PC-9 (cell line): ENCODE measurements around the gene DIPK2A. TPM values are rescaled to one million over a fixed set of nuclear protein-coding genes. Genes with fewer than 3 reads are reported as not detected.

Source experiments
- BruUV-seq: library from RNA; stranded (reverse); fragments of 400-500 nt; replicated peaks from 2 replicates; lab custom pipeline; 2021; lab: Mats Ljungman, UMichigan
- CTCF ChIA-PET: fragments of 300-600 bp; sonication (Branson Sonifier 250); formaldehyde crosslinking; loops from one replicate; lab custom pipeline; 2022; ENCODE audit warnings: antibody characterized with exemption; lab: Charles Lee
- POLR2A ChIA-PET: fragments of 300-600 bp; sonication (Branson Sonifier 250); formaldehyde crosslinking; loops from one replicate; lab custom pipeline; 2022; ENCODE audit warnings: antibody characterized with exemption; ENCODE audit not compliant: unreplicated experiment; lab: Charles Lee
- DNase-seq, 2 experiments: peaks; one replicate each; pipeline versions ENCODE4 v3.0.0 to v3.0.0-alpha.2; 2015 to 2022; ENCODE audit warnings: mixed read lengths in 1 of 2
- H2AFZ ChIP-seq: fragments of 200-600 bp; sonication (generic); 2 replicates; pipeline ENCODE4 v1.8.1; 2017; ENCODE audit warnings: antibody characterized with exemption
- H3F3A ChIP-seq: fragments of 200-600 bp; sonication (generic); 2 replicates; pipeline ENCODE4 v1.8.1; 2017; ENCODE audit warnings: antibody characterized with exemption, mild to moderate bottlenecking, low read depth; ENCODE audit not compliant: insufficient read depth
- H3K27ac ChIP-seq: fragments of 200-600 bp; sonication (generic); 2 replicates; pipeline ENCODE4 v1.6.1; 2016; ENCODE audit warnings: mixed run types
- H3K27me3 ChIP-seq: fragments of 200-600 bp; sonication (generic); 2 replicates; pipeline ENCODE4 v1.6.1; 2016; ENCODE audit warnings: low read depth, mixed run types; ENCODE audit not compliant: insufficient read depth
- H3K36me3 ChIP-seq: fragments of 200-600 bp; sonication (generic); 2 replicates; pipeline ENCODE4 v1.6.1; 2016; ENCODE audit warnings: low read depth, mixed run types
- H3K4me1 ChIP-seq: fragments of 200-600 bp; sonication (generic); replicated peaks from 2 replicates; pipeline ENCODE4 v1.6.1; 2016; ENCODE audit warnings: mixed run types; ENCODE audit not compliant: insufficient read depth
- H3K4me2 ChIP-seq: fragments of 200-600 bp; sonication (generic); 2 replicates; pipeline ENCODE4 v1.6.1; 2017; ENCODE audit warnings: mixed run types
- H3K4me3 ChIP-seq: fragments of 200-600 bp; sonication (generic); 2 replicates; pipeline ENCODE4 v1.6.1; 2016; ENCODE audit warnings: mixed run types
- H3K79me2 ChIP-seq: fragments of 200-600 bp; sonication (generic); 2 replicates; pipeline ENCODE4 v1.6.1; 2017; ENCODE audit warnings: low read depth, mixed run types
- H3K9me2 ChIP-seq: fragments of 200-600 bp; sonication (generic); 2 replicates; pipeline ENCODE4 v1.8.1; 2017; ENCODE audit warnings: mild to moderate bottlenecking; ENCODE audit not compliant: insufficient read depth
- H3K9me3 ChIP-seq: fragments of 200-600 bp; sonication (generic); 2 replicates; pipeline ENCODE4 v1.8.1; 2016; ENCODE audit warnings: low read depth; ENCODE audit not compliant: insufficient read depth
- H4K20me1 ChIP-seq: fragments of 200-600 bp; sonication (generic); 2 replicates; pipeline ENCODE4 v1.8.1; 2017; ENCODE audit not compliant: insufficient read depth
- EZH2 ChIP-seq: fragments of 200-600 bp; sonication (generic); IDR thresholded peaks from 2 replicates; pipeline ENCODE4 v1.8.0; 2017; ENCODE audit warnings: antibody characterized with exemption, low read depth
- intact Hi-C: fragments of 100-400 bp; cut with micrococcal nuclease; formaldehyde crosslinking; loops from one replicate; pipeline ENCODE4 v1.10.0; 2022; ENCODE audit not compliant: unreplicated experiment
- total RNA-seq: library from RNA; stranded (reverse); gene quantifications from 2 replicates; pipeline ENCODE4 v1.2.3, GENCODE V29; 2021
- TF ChIP-seq, protein P1 (sequence below): fragments of 200-600 bp; sonication (generic); conservative IDR thresholded peaks from 2 replicates; pipeline ENCODE4 v1.6.1; 2017; ENCODE audit warnings: mixed run types, antibody characterized with exemption, mild to moderate bottlenecking, moderate library complexity

The DIPK2A gene
- total RNA-seq, 1 experiment from 2014 or later: 18.7 TPM

GRCh38 chr3:143950810-143951209 is 20.8 kb upstream of the DIPK2A start:
- H4K20me1 ChIP-seq: no peaks in the 10 kb centered on the region
- H3K9me3 ChIP-seq: no peaks in the 10 kb centered on the region
- POLR2A ChIA-PET: no interaction called here
- H3K79me2 ChIP-seq: no peaks in the 10 kb centered on the region
- no peaks in the 10 kb centered on the region for H3K9me2 ChIP-seq
- no peak overlapping the region for H3K4me2 ChIP-seq
- DNase-seq: no peak
- no peak overlapping the region for H2AFZ ChIP-seq
- H3F3A ChIP-seq: no peaks in the 10 kb centered on the region
- TF ChIP-seq, protein P1, sequence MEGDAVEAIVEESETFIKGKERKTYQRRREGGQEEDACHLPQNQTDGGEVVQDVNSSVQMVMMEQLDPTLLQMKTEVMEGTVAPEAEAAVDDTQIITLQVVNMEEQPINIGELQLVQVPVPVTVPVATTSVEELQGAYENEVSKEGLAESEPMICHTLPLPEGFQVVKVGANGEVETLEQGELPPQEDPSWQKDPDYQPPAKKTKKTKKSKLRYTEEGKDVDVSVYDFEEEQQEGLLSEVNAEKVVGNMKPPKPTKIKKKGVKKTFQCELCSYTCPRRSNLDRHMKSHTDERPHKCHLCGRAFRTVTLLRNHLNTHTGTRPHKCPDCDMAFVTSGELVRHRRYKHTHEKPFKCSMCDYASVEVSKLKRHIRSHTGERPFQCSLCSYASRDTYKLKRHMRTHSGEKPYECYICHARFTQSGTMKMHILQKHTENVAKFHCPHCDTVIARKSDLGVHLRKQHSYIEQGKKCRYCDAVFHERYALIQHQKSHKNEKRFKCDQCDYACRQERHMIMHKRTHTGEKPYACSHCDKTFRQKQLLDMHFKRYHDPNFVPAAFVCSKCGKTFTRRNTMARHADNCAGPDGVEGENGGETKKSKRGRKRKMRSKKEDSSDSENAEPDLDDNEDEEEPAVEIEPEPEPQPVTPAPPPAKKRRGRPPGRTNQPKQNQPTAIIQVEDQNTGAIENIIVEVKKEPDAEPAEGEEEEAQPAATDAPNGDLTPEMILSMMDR: no peak
- TF ChIP-seq EZH2: no peak
- no TSS peak for BruUV-seq
- no peak overlapping the region for H3K27ac ChIP-seq
- no peaks in the 10 kb centered on the region for H3K27me3 ChIP-seq
- CTCF ChIA-PET: no interaction called here
- intact Hi-C loops: loop anchor here (1.0 kb wide), 1 partner anchor 176 kb away; no protein-coding TSS in a partner anchor
- H3K4me1 ChIP-seq: no peaks in the 10 kb centered on the region
- no peak overlapping the region for H3K4me3 ChIP-seq
- H3K36me3 ChIP-seq: no peaks in the 10 kb centered on the region

DNA sequence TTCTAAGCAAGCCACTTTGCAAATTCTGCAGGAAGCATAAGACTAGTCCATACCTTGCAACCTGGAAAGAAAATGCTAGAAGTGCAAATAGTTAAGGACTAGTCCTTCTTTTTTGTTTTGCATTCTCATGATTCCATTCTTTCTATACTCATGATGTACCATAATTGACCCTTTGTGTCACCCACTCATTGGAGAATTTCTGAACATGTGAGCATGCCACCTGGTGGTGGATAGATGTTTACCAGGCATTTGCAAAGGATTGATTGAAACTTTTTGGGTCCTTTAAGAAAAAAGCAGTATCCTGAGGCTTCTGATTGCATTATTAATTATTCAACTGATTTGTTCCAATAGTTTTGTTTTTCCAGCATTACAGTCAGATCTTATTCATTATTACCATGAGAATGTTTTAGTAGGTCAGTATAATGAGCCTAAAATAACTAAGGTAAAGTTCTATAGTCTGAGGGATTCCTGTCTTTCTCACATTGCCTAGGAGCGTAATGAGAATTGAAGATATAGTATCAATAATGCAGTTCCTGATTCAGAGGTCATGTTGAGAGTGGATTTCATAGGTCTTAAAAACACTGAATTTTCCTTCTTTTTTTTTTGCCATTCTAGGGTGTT is 20.2 kb upstream of the DIPK2A start:
- no peaks in the 10 kb centered on the region for H3K9me2 ChIP-seq
- no peak for TF ChIP-seq EZH2
- TF ChIP-seq, protein P1: peak; percentile 71
- no peaks in the 10 kb centered on the region for H4K20me1 ChIP-seq
- H3K79me2 ChIP-seq: no peaks in the 10 kb centered on the region
- H3K36me3 ChIP-seq: no peaks in the 10 kb centered on the region
- H3K27me3 ChIP-seq: no peaks in the 10 kb centered on the region
- ChIA-PET CTCF (no interaction called here), POLR2A (no interaction called here)
- H3K27ac ChIP-seq: no peak overlapping the region
- intact Hi-C loops: loop anchor here (1.0 kb wide), 1 partner anchor 176 kb away; no protein-coding TSS in a partner anchor
- no peak overlapping the region for H3K4me3 ChIP-seq
- no peaks in the 10 kb centered on the region for H3K4me1 ChIP-seq
- H3K9me3 ChIP-seq: no peaks in the 10 kb centered on the region
- H2AFZ ChIP-seq: no peak overlapping the region
- peak in 1 of 2 experiments; percentile 9 for DNase-seq
- no TSS peak for BruUV-seq
- H3K4me2 ChIP-seq: no peak overlapping the region
- H3F3A ChIP-seq: no peaks in the 10 kb centered on the region

DNA sequence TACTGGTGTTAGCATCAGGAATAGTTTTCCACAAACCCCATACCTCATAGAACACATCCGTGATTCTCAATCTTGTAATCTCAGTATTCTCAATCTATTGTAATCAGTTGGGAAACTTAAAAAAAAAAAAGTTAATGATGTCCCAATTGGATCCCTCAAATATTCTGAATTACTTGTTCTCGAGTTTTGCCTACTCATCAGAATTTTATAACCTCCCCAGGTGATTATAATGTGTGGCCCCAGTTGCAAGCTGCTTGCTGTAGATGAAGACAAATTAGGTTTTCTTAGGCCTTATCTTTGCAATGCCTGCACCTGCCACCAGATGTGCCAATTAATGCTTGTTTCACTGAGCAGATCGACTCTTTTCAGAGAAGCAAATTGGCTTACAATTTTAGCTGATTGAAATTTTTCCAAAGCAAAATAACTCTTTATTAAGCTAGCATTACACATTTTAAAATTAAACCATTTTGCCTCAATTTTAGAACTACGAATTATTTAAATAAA is 19.0 kb upstream of the DIPK2A start:
- H3K9me3 ChIP-seq: no peaks in the 10 kb centered on the region
- intact Hi-C loops: no loop called here
- BruUV-seq: no TSS peak
- ChIA-PET CTCF (no interaction called here), POLR2A (no interaction called here)
- no peaks in the 10 kb centered on the region for H3K9me2 ChIP-seq
- no peaks in the 10 kb centered on the region for H4K20me1 ChIP-seq
- no peaks in the 10 kb centered on the region for H3K79me2 ChIP-seq
- no peak overlapping the region for H3K4me2 ChIP-seq
- H3F3A ChIP-seq: no peaks in the 10 kb centered on the region
- H3K4me3 ChIP-seq: no peak overlapping the region
- H3K36me3 ChIP-seq: no peaks in the 10 kb centered on the region
- H3K4me1 ChIP-seq: no peaks in the 10 kb centered on the region
- DNase-seq: no peak
- H3K27ac ChIP-seq: no peak overlapping the region
- TF ChIP-seq, protein P1: no peak
- no peak for TF ChIP-seq EZH2
- no peaks in the 10 kb centered on the region for H3K27me3 ChIP-seq
- no peak overlapping the region for H2AFZ ChIP-seq
